ENCODE results near the gene FRMD4A. TPM values are rescaled to one million over a fixed set of nuclear protein-coding genes. Genes with fewer than 3 reads are reported as not detected.

Gene FRMD4A
- total RNA-seq, 2 experiments from 2014 or later: 0.17 TPM; not detected in 1

- BruUV-seq (replicated peaks): no TSS peak
- Histone ChIP-seq H2AFZ (ENCODE audit: low read length) (no peak overlapping the region), H3K4me3 (ENCODE audit: low read depth, low read length, poor library complexity, severe bottlenecking) (no peak overlapping the region), H3K4me2 (ENCODE audit: low read length) (no peak overlapping the region), H4K20me1 (ENCODE audit: insufficient read depth, low read length) (no peaks in the 10 kb centered on the region), H3K79me2 (ENCODE audit: insufficient read depth, low read depth, low read length) (no peaks in the 10 kb centered on the region), H3K9me3 (ENCODE audit: low read length) (no peaks in the 10 kb centered on the region), H3K9me2 (ENCODE audit: insufficient read depth, low read length) (no peaks in the 10 kb centered on the region), H3K4me1 (ENCODE audit: insufficient read depth, low read length, poor library complexity, severe bottlenecking) (no peaks in the 10 kb centered on the region), H3K27ac (ENCODE audit: low read depth, low read length, poor library complexity, severe bottlenecking) (no peak overlapping the region), H3K36me3 (ENCODE audit: insufficient read depth, low read length) (no peaks in the 10 kb centered on the region)
- intact Hi-C loops (cut with micrococcal nuclease; ENCODE audit: unreplicated experiment): no loop called here
- ChIA-PET POLR2A (interaction anchor here (0.6 kb wide), 1 partner anchor 13 kb away, joined by 5 read pairs; no protein-coding TSS in a partner anchor), CTCF (ENCODE audit: unreplicated experiment) (no interaction called here)
- TF ChIP-seq CTCF (conservative IDR thresholded peaks at IDR 0.05; ENCODE audit: low read length): no peak
- no peak for TF ChIP-seq EZH2phosphoT487 (IDR thresholded peaks at IDR 0.05; ENCODE audit: borderline replicate concordance, low read depth, low read length)
- no peak for DNase-seq (ENCODE audit: low spot score)
Measured at GRCh38 chr10:13885238-13885990, 445.3 kb downstream of the FRMD4A start.

GRCh38 chr10:13883636-13884444, 446.9 kb downstream of the FRMD4A start:
- no peaks in the 10 kb centered on the region for H3K9me3 ChIP-seq (ENCODE audit: low read length)
- intact Hi-C loops (cut with micrococcal nuclease; ENCODE audit: unreplicated experiment): no loop called here
- TF ChIP-seq EZH2phosphoT487 (IDR thresholded peaks at IDR 0.05; ENCODE audit: borderline replicate concordance, low read depth, low read length) (no peak), CTCF (conservative IDR thresholded peaks at IDR 0.05; ENCODE audit: low read length) (no peak)
- H3K4me1 ChIP-seq (ENCODE audit: insufficient read depth, low read length, poor library complexity, severe bottlenecking): no peaks in the 10 kb centered on the region
- POLR2A ChIA-PET: interaction anchor here (0.6 kb wide), 2 partner anchors 11 to 841 kb away, joined by 4 read pairs; no protein-coding TSS in a partner anchor
- H4K20me1 ChIP-seq (ENCODE audit: insufficient read depth, low read length): no peaks in the 10 kb centered on the region
- H3K4me3 ChIP-seq (ENCODE audit: low read depth, low read length, poor library complexity, severe bottlenecking): no peak overlapping the region
- no peaks in the 10 kb centered on the region for H3K9me2 ChIP-seq (ENCODE audit: insufficient read depth, low read length)
- no peaks in the 10 kb centered on the region for H3K79me2 ChIP-seq (ENCODE audit: insufficient read depth, low read depth, low read length)
- no peak overlapping the region for H3K4me2 ChIP-seq (ENCODE audit: low read length)
- no peak overlapping the region for H3K27ac ChIP-seq (ENCODE audit: low read depth, low read length, poor library complexity, severe bottlenecking)
- CTCF ChIA-PET (ENCODE audit: unreplicated experiment): no interaction called here
- no peak overlapping the region for H2AFZ ChIP-seq (ENCODE audit: low read length)
- no TSS peak for BruUV-seq (replicated peaks)
- no peaks in the 10 kb centered on the region for H3K36me3 ChIP-seq (ENCODE audit: insufficient read depth, low read length)
- no peak for DNase-seq (ENCODE audit: low spot score)
